GM23338 (cell line): ENCODE measurements around the gene CPSF3. TPM values are rescaled to one million over a fixed set of nuclear protein-coding genes. Genes with fewer than 3 reads are reported as not detected.

ENCODE experiments used
- ATAC-seq: fragments of 200-7000 bp; cut with Tn5 transposase; 3 replicates; pipeline ENCODE4 v1.9.1; 2020
- DNase-seq: peaks from one replicate; pipeline ENCODE4 v3.0.0-alpha.2; 2015; ENCODE audit warnings: low spot score
- H2AFZ ChIP-seq: fragments of 200-600 bp; sonication (generic); 2 replicates; pipeline ENCODE4 v1.8.0; 2016; ENCODE audit warnings: antibody characterized with exemption, mild to moderate bottlenecking, moderate library complexity
- H3F3A ChIP-seq: fragments of 200-600 bp; sonication (generic); replicated peaks from 2 replicates; pipeline ENCODE4 v1.8.0; 2017; ENCODE audit warnings: antibody characterized with exemption, mixed run types, low read depth
- H3K27ac ChIP-seq: fragments of 200-600 bp; sonication (generic); 2 replicates; pipeline ENCODE4 v1.6.1; 2016; ENCODE audit warnings: low read depth
- H3K27me3 ChIP-seq: fragments of 200-600 bp; sonication (generic); 2 replicates; pipeline ENCODE4 v1.8.0; 2016; ENCODE audit warnings: mild to moderate bottlenecking, mixed run types, moderate library complexity; ENCODE audit not compliant: insufficient read depth
- H3K36me3 ChIP-seq: fragments of 200-600 bp; sonication (generic); 2 replicates; pipeline ENCODE4 v1.8.0; 2016; ENCODE audit warnings: mild to moderate bottlenecking; ENCODE audit not compliant: insufficient read depth
- H3K4me1 ChIP-seq: fragments of 200-600 bp; sonication (generic); 2 replicates; pipeline ENCODE4 v1.8.0; 2016; ENCODE audit warnings: mild to moderate bottlenecking, moderate library complexity; ENCODE audit not compliant: insufficient read depth
- H3K4me2 ChIP-seq: fragments of 200-600 bp; sonication (generic); 2 replicates; pipeline ENCODE4 v1.7.1; 2017; ENCODE audit warnings: mixed run types
- H3K4me3 ChIP-seq: fragments of 200-600 bp; sonication (generic); 2 replicates; pipeline ENCODE4 v1.6.1; 2016; ENCODE audit warnings: mixed run types
- H3K79me2 ChIP-seq: fragments of 200-600 bp; sonication (generic); replicated peaks from 2 replicates; pipeline ENCODE4 v1.8.0; 2017; ENCODE audit warnings: mild to moderate bottlenecking; ENCODE audit not compliant: insufficient read depth
- H3K9me2 ChIP-seq: fragments of 200-600 bp; sonication (generic); 2 replicates; pipeline ENCODE4 v1.8.0; 2017; ENCODE audit not compliant: insufficient read depth
- H4K20me1 ChIP-seq: fragments of 200-600 bp; sonication (generic); replicated peaks from 2 replicates; pipeline ENCODE4 v1.8.0; 2017; ENCODE audit warnings: mild to moderate bottlenecking; ENCODE audit not compliant: insufficient read depth
- H3K27ac Mint-ChIP-seq: 2 replicates; pipeline ENCODE4 v1.8.0; 2020; ENCODE audit warnings: inconsistent platforms, mild to moderate bottlenecking, moderate library complexity, mixed read lengths
- H3K27me3 Mint-ChIP-seq: 3 replicates; pipeline ENCODE4 v1.8.0; 2022; ENCODE audit warnings: low read depth, mild to moderate bottlenecking, moderate library complexity, mixed read lengths, inconsistent platforms; ENCODE audit not compliant: insufficient read depth, poor library complexity
- H3K36me3 Mint-ChIP-seq: 3 replicates; pipeline ENCODE4 v1.8.0; 2021; ENCODE audit warnings: low read depth, mild to moderate bottlenecking, inconsistent platforms, moderate library complexity, mixed read lengths
- H3K4me1 Mint-ChIP-seq: 3 replicates; pipeline ENCODE4 v1.8.0; 2020; ENCODE audit warnings: mild to moderate bottlenecking, inconsistent platforms, mixed read lengths
- H3K4me3 Mint-ChIP-seq: 3 replicates; pipeline ENCODE4 v1.8.0; 2021; ENCODE audit warnings: moderate library complexity, mild to moderate bottlenecking, inconsistent platforms, mixed read lengths
- H3K9me3 Mint-ChIP-seq: 3 replicates; pipeline ENCODE4 v1.8.0; 2020; ENCODE audit warnings: moderate library complexity, mild to moderate bottlenecking, inconsistent platforms, mixed read lengths
- CREB1 ChIP-seq: fragments of 250-450 bp; sonication (Bioruptor Pico); IDR thresholded peaks from 2 replicates; pipeline ENCODE4 v1.5.0; 2020; ENCODE audit warnings: low read depth, mild to moderate bottlenecking, moderate library complexity
- EZH2 ChIP-seq: fragments of 200-600 bp; sonication (generic); IDR thresholded peaks from one replicate; pipeline ENCODE4 v1.8.0; 2017; ENCODE audit warnings: antibody characterized with exemption, mild to moderate bottlenecking, low read depth; ENCODE audit not compliant: unreplicated experiment
- EZH2phosphoT487 ChIP-seq: fragments of 200-600 bp; sonication (generic); IDR thresholded peaks from one replicate; pipeline ENCODE4 v1.8.1; 2018; ENCODE audit warnings: antibody characterized with exemption; ENCODE audit not compliant: unreplicated experiment
- JUNB ChIP-seq: IDR thresholded peaks from one replicate; pipeline ENCODE4 v1.6.1; 2016; ENCODE audit warnings: antibody characterized with exemption; ENCODE audit not compliant: unreplicated experiment
- NANOG ChIP-seq: IDR thresholded peaks from 2 replicates; pipeline ENCODE4 v1.6.1; 2016; ENCODE audit warnings: antibody characterized with exemption, borderline replicate concordance
- POLR2AphosphoS5 ChIP-seq: IDR thresholded peaks from 2 replicates; pipeline ENCODE4 v1.6.1; 2016; ENCODE audit warnings: antibody characterized with exemption, low read depth
- STAT1 ChIP-seq: IDR thresholded peaks from one replicate; pipeline ENCODE4 v1.6.1; 2016; ENCODE audit warnings: antibody characterized with exemption; ENCODE audit not compliant: unreplicated experiment
- ZNF114 ChIP-seq: fragments of 250-450 bp; sonication (Bioruptor Pico); IDR thresholded peaks from 2 replicates; pipeline ENCODE4 v1.5.0; 2020; ENCODE audit warnings: mild to moderate bottlenecking, moderate library complexity
- ZNF331 ChIP-seq: fragments of 250-450 bp; sonication (Bioruptor Pico); IDR thresholded peaks from 2 replicates; pipeline ENCODE4 v1.5.0; 2020; ENCODE audit warnings: low read depth, mild to moderate bottlenecking, moderate library complexity
- polyA plus RNA-seq: library from polyadenylated mRNA; unstranded; fragments of >200 nt; fragmentation: Nextera tagmentation; extraction: Ambion mirVana; gene quantifications from 2 replicates; pipeline ENCODE4 v1.2.1, GENCODE V29; 2016
- total RNA-seq: library from RNA; depleted of rRNA; stranded (reverse); fragments of >200 nt; shearing (Covaris generic); gene quantifications from 2 replicates; pipeline ENCODE4 v1.2.3, GENCODE V29; 2014
- TF ChIP-seq, protein P1 (sequence below): IDR thresholded peaks from 2 replicates; pipeline ENCODE4 v1.6.1; 2016; ENCODE audit warnings: antibody characterized with exemption
- TF ChIP-seq, protein P2 (sequence below), 2 experiments: fragments of 200-600 bp in 1 of 2; sonication (generic) in 1 of 2; conservative IDR thresholded peaks; 2 replicates each; pipeline versions ENCODE4 v1.5.1 to v1.6.1; 2016 to 2017; ENCODE audit warnings: antibody characterized with exemption in 2 of 2, low read depth in 2 of 2, mild to moderate bottlenecking in 2 of 2, moderate library complexity in 1 of 2
- TF ChIP-seq, protein P3 (sequence below): IDR thresholded peaks from one replicate; pipeline ENCODE4 v1.6.1; 2018; ENCODE audit warnings: antibody characterized with exemption; ENCODE audit not compliant: unreplicated experiment
- TF ChIP-seq, protein P4 (sequence below): fragments of 250-450 bp; sonication (Bioruptor Pico); IDR thresholded peaks from 2 replicates; pipeline ENCODE4 v1.5.0; 2020; ENCODE audit warnings: mild to moderate bottlenecking, moderate library complexity

CPSF3 gene
- total and polyA plus RNA-seq, 2 experiments from 2014 or later = 77.1 to 105 TPM

DNA sequence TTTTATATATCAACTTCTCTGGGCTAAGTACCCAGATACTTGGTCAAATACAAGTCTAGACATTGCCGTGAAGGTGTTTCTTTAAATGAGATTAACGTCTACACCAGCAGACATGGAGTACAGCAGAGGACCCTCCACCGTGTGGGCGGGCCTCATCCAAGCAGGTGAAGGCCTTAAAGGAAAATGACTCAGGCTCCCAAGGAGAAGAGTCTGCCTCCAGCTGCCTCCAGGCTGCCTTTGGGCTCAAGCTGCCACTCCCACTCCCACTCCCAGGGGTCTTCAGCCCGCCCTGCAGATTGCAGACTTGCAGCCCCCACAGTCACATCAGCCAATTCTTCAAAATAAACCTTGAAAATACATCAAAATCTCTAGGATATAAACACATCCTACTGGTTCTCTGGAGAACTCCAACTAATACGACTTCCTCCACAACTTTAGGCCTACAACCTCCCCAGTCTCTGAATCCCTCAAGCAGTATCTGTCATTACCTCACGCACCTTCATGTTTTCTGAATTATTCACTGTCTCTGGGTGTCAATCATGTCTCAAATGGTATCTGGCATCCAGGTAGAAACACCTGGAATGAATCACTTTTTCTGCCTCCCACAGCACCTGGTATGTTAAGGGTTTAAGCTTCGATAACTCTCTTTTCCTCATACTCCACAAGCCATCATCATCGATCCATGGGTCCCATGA lies 7.0 kb upstream of the CPSF3 start:
- H3K27me3 ChIP-seq = no peaks in the 10 kb centered on the region
- no peaks in the 10 kb centered on the region for H3K4me1 Mint-ChIP-seq
- H3K4me3 ChIP-seq = no peak overlapping the region
- H4K20me1 ChIP-seq = peaks cover 14% of the 10 kb centered on the region; the same call in 1 of the 2 replicates
- H3F3A ChIP-seq = no peaks in the 10 kb centered on the region
- no peaks in the 10 kb centered on the region for H3K36me3 Mint-ChIP-seq
- TF ChIP-seq EZH2 (no peak), EZH2phosphoT487 (no peak), ZNF331 (CRISPR knock-in tag) (no peak), NANOG (no peak), CREB1 (CRISPR knock-in tag) (no peak), STAT1 (no peak), POLR2AphosphoS5 (no peak), JUNB (no peak), ZNF114 (CRISPR knock-in tag) (no peak)
- TF ChIP-seq, protein P1, sequence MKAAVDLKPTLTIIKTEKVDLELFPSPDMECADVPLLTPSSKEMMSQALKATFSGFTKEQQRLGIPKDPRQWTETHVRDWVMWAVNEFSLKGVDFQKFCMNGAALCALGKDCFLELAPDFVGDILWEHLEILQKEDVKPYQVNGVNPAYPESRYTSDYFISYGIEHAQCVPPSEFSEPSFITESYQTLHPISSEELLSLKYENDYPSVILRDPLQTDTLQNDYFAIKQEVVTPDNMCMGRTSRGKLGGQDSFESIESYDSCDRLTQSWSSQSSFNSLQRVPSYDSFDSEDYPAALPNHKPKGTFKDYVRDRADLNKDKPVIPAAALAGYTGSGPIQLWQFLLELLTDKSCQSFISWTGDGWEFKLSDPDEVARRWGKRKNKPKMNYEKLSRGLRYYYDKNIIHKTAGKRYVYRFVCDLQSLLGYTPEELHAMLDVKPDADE = no peak
- TF ChIP-seq, protein P2, sequence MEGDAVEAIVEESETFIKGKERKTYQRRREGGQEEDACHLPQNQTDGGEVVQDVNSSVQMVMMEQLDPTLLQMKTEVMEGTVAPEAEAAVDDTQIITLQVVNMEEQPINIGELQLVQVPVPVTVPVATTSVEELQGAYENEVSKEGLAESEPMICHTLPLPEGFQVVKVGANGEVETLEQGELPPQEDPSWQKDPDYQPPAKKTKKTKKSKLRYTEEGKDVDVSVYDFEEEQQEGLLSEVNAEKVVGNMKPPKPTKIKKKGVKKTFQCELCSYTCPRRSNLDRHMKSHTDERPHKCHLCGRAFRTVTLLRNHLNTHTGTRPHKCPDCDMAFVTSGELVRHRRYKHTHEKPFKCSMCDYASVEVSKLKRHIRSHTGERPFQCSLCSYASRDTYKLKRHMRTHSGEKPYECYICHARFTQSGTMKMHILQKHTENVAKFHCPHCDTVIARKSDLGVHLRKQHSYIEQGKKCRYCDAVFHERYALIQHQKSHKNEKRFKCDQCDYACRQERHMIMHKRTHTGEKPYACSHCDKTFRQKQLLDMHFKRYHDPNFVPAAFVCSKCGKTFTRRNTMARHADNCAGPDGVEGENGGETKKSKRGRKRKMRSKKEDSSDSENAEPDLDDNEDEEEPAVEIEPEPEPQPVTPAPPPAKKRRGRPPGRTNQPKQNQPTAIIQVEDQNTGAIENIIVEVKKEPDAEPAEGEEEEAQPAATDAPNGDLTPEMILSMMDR (conservative IDR thresholded peaks at IDR 0.05; ENCODE audit: low read depth in 2 of 2) = no peak
- TF ChIP-seq, protein P3, sequence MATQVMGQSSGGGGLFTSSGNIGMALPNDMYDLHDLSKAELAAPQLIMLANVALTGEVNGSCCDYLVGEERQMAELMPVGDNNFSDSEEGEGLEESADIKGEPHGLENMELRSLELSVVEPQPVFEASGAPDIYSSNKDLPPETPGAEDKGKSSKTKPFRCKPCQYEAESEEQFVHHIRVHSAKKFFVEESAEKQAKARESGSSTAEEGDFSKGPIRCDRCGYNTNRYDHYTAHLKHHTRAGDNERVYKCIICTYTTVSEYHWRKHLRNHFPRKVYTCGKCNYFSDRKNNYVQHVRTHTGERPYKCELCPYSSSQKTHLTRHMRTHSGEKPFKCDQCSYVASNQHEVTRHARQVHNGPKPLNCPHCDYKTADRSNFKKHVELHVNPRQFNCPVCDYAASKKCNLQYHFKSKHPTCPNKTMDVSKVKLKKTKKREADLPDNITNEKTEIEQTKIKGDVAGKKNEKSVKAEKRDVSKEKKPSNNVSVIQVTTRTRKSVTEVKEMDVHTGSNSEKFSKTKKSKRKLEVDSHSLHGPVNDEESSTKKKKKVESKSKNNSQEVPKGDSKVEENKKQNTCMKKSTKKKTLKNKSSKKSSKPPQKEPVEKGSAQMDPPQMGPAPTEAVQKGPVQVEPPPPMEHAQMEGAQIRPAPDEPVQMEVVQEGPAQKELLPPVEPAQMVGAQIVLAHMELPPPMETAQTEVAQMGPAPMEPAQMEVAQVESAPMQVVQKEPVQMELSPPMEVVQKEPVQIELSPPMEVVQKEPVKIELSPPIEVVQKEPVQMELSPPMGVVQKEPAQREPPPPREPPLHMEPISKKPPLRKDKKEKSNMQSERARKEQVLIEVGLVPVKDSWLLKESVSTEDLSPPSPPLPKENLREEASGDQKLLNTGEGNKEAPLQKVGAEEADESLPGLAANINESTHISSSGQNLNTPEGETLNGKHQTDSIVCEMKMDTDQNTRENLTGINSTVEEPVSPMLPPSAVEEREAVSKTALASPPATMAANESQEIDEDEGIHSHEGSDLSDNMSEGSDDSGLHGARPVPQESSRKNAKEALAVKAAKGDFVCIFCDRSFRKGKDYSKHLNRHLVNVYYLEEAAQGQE = no peak
- TF ChIP-seq, protein P4, sequence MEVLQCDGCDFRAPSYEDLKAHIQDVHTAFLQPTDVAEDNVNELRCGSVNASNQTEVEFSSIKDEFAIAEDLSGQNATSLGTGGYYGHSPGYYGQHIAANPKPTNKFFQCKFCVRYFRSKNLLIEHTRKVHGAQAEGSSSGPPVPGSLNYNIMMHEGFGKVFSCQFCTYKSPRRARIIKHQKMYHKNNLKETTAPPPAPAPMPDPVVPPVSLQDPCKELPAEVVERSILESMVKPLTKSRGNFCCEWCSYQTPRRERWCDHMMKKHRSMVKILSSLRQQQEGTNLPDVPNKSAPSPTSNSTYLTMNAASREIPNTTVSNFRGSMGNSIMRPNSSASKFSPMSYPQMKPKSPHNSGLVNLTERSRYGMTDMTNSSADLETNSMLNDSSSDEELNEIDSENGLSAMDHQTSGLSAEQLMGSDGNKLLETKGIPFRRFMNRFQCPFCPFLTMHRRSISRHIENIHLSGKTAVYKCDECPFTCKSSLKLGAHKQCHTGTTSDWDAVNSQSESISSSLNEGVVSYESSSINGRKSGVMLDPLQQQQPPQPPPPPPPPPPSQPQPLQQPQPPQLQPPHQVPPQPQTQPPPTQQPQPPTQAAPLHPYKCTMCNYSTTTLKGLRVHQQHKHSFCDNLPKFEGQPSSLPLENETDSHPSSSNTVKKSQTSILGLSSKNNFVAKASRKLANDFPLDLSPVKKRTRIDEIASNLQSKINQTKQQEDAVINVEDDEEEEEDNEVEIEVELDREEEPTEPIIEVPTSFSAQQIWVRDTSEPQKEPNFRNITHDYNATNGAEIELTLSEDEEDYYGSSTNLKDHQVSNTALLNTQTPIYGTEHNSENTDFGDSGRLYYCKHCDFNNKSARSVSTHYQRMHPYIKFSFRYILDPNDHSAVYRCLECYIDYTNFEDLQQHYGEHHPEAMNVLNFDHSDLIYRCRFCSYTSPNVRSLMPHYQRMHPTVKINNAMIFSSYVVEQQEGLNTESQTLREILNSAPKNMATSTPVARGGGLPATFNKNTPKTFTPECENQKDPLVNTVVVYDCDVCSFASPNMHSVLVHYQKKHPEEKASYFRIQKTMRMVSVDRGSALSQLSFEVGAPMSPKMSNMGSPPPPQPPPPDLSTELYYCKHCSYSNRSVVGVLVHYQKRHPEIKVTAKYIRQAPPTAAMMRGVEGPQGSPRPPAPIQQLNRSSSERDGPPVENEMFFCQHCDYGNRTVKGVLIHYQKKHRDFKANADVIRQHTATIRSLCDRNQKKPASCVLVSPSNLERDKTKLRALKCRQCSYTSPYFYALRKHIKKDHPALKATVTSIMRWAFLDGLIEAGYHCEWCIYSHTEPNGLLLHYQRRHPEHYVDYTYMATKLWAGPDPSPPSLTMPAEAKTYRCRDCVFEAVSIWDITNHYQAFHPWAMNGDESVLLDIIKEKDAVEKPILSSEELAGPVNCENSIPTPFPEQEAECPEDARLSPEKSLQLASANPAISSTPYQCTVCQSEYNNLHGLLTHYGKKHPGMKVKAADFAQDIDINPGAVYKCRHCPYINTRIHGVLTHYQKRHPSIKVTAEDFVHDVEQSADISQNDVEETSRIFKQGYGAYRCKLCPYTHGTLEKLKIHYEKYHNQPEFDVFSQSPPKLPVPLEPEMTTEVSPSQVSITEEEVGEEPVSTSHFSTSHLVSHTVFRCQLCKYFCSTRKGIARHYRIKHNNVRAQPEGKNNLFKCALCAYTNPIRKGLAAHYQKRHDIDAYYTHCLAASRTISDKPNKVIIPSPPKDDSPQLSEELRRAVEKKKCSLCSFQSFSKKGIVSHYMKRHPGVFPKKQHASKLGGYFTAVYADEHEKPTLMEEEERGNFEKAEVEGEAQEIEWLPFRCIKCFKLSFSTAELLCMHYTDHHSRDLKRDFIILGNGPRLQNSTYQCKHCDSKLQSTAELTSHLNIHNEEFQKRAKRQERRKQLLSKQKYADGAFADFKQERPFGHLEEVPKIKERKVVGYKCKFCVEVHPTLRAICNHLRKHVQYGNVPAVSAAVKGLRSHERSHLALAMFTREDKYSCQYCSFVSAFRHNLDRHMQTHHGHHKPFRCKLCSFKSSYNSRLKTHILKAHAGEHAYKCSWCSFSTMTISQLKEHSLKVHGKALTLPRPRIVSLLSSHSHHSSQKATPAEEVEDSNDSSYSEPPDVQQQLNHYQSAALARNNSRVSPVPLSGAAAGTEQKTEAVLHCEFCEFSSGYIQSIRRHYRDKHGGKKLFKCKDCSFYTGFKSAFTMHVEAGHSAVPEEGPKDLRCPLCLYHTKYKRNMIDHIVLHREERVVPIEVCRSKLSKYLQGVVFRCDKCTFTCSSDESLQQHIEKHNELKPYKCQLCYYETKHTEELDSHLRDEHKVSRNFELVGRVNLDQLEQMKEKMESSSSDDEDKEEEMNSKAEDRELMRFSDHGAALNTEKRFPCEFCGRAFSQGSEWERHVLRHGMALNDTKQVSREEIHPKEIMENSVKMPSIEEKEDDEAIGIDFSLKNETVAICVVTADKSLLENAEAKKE (CRISPR knock-in tag) = no peak
- no peaks in the 10 kb centered on the region for H3K9me3 Mint-ChIP-seq
- ATAC-seq = no peak
- H3K79me2 ChIP-seq = peaks cover 29% of the 10 kb centered on the region; the same call in 1 of the 2 replicates
- DNase-seq = no peak
- H2AFZ ChIP-seq = no peak overlapping the region
- no peaks in the 10 kb centered on the region; the same call in 1 of the 2 replicates for H3K36me3 ChIP-seq
- no peak overlapping the region for H3K4me2 ChIP-seq
- H3K9me2 ChIP-seq = no peaks in the 10 kb centered on the region
- no peaks in the 10 kb centered on the region for H3K27me3 Mint-ChIP-seq
- no peak overlapping the region for H3K4me3 Mint-ChIP-seq
- H3K4me1 ChIP-seq = no peaks in the 10 kb centered on the region
- no peak overlapping the region for H3K27ac ChIP-seq
- no peak overlapping the region for H3K27ac Mint-ChIP-seq
